Measurements from ENCODE around the gene PLEKHG7. TPM values are rescaled to one million over a fixed set of nuclear protein-coding genes. Genes with fewer than 3 reads are reported as not detected.

Gene PLEKHG7
- total and polyA plus RNA-seq, 8 donors, result 0.16 to 1.3 (median 0.40) TPM

GRCh38 chr12:92695577-92695976 lies 7.2 kb upstream of the PLEKHG7 start:
- no peak for TF ChIP-seq CTCF (IDR thresholded peaks at IDR 0.05)
- Histone ChIP-seq H3K27ac (no peak overlapping the region), H3K9me3 (peaks cover 0 to 8% of the 10 kb centered on the region in 2 donors), H3K4me3 (no peak overlapping the region), H3K36me3 (no peaks in the 10 kb centered on the region), H3K27me3 (no peaks in the 10 kb centered on the region), H3K4me1 (peaks cover 0 to 6% of the 10 kb centered on the region in 2 donors)
- ATAC-seq (no peak), DNase-seq (no peak)
- intact Hi-C loops (cut with DNase I), result no loop called here

DNA sequence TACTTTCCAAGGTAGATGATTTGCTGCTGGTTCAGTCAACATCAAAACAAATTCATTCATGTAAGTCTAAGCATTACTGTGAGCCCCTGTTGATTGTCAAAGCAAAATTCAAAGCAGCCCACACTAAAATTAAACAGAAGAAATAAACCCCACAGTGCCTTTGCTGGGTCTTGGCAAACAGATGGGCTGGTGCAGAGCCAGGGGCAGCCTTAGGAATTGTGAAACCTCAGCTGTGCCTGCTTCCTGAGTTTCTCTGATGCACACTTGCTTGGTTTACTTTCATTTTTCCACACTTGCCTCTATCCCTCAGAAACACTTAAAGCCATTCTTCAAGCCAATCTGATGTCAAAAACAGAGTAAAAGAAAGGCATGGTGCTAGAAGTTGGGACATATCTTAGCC lies 6.6 kb upstream of the PLEKHG7 start:
- Histone ChIP-seq H3K4me1 (peaks cover 0 to 6% of the 10 kb centered on the region in 2 donors), H3K4me3 (no peak overlapping the region), H3K27me3 (no peaks in the 10 kb centered on the region), H3K9me3 (peaks cover 0 to 8% of the 10 kb centered on the region in 2 donors), H3K36me3 (no peaks in the 10 kb centered on the region), H3K27ac (no peak overlapping the region)
- intact Hi-C loops (cut with DNase I), result no loop called here
- ATAC-seq (peak; percentile 68), DNase-seq (peak in 2 of 4 donors; percentile 19 to 52)
- no peak for TF ChIP-seq CTCF (IDR thresholded peaks at IDR 0.05)

DNA sequence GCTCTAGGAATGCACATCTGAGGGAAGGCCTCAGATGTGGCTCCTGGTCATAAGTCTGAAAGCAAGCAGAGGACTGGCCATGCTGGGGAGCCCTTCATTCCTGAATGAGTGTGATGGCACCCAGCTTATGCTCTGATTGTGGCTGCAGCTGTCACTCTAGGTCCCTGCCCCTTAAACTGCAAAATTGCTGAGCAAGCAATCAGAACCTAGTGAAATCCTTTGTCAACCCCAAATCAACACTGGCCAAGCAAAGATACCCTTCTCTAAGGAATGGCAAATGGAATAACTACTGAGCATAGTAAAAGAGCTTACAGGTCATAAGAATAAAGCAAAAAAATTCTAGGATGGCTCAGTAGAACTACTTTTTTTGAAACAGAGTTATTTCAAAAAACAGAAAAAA lies 4.3 kb upstream of the PLEKHG7 start:
- no peak for DNase-seq
- intact Hi-C loops (cut with DNase I), result no loop called here
- no peak for TF ChIP-seq CTCF (IDR thresholded peaks at IDR 0.05)

DNA sequence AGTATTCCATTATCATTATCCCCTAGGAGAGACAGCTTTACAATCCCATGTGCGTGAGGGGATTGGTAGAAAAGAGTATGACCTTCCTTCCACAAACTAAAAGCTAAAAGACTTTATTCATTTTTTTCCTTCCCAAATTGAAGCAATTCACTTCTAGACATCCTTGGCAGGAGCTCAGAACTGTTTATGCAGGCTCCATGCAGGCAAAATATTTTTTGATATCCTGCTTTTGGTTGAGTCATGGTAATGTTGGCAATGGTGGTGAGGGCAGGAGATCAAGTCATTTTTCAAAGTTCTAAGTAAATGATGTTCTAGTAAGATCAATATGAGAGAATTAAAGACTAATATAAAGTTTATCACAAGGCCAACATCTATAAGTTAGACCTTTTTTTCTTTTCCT lies 1.3 kb upstream of the PLEKHG7 start:
- Histone ChIP-seq H3K4me1 (peaks cover 0 to 3% of the 10 kb centered on the region in 2 donors), H3K27ac (no peak overlapping the region), H3K27me3 (no peaks in the 10 kb centered on the region), H3K36me3 (no peaks in the 10 kb centered on the region), H3K4me3 (no peak overlapping the region), H3K9me3 (peaks cover 0 to 8% of the 10 kb centered on the region in 2 donors)
- ATAC-seq (no peak), DNase-seq (no peak)
- intact Hi-C loops (cut with DNase I), result no loop called here
- no peak for TF ChIP-seq CTCF (IDR thresholded peaks at IDR 0.05)

More for the DNA sequence above, 4.3 kb upstream of the PLEKHG7 start:
- Histone ChIP-seq H3K27me3 (no peaks in the 10 kb centered on the region), H3K9me3 (peaks cover 0 to 8% of the 10 kb centered on the region in 2 donors), H3K36me3 (no peaks in the 10 kb centered on the region), H3K4me3 (no peak overlapping the region), H3K4me1 (peaks cover 0 to 6% of the 10 kb centered on the region in 2 donors), H3K27ac (no peak overlapping the region)
- ATAC-seq, result no peak

DNA sequence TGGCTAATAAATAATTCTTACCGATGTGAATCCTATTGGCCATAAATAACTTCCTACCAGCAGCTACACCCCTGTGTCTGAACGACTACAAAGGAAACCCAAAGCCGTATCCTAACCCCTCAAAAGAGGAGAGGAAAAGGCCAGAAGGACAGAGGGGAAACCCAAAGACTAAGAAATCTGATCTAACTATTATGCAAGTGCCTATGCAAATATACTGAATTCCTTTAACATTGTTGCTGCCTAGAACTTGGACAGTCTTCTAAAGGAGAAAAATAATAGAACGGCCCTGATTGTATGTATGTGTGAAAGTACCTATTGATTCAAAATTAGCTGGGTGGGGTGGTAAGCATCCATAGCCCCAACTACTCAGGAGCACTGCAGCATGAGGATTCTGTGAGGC lies 997 bp downstream of the PLEKHG7 start:
- Histone ChIP-seq H3K4me1 (no peaks in the 10 kb centered on the region), H3K27me3 (no peaks in the 10 kb centered on the region), H3K27ac (no peak overlapping the region), H3K4me3 (no peak overlapping the region), H3K36me3 (no peaks in the 10 kb centered on the region), H3K9me3 (no peaks in the 10 kb centered on the region)
- intact Hi-C loops (cut with DNase I), result no loop called here
- ATAC-seq, result peak; percentile 59
- TF ChIP-seq CTCF (IDR thresholded peaks at IDR 0.05), result no peak
- DNase-seq, result no peak

All from left lung (tissue), 10 donors.